Smooth muscle cell (in vitro differentiated cells): ENCODE data around the gene CD58. TPM values are rescaled to one million over a fixed set of nuclear protein-coding genes. Genes with fewer than 3 reads are reported as not detected.

Source experiments
- DNase-seq: peaks from one replicate; lab custom pipeline; 2025; ENCODE audit not compliant: unreplicated experiment; lab: John Stamatoyannopoulos, UW
- H2AFZ ChIP-seq: fragments of 200-600 bp; sonication (generic); 2 replicates; pipeline ENCODE4 v1.6.0; 2016; ENCODE audit warnings: antibody characterized with exemption, low read depth, mild to moderate bottlenecking
- H3F3A ChIP-seq: fragments of 200-600 bp; sonication (generic); 2 replicates; pipeline ENCODE4 v1.6.0; 2017; ENCODE audit warnings: antibody characterized with exemption, low read depth
- H3K27ac ChIP-seq: fragments of 200-600 bp; sonication (generic); 2 replicates; pipeline ENCODE4 v1.5.1; 2016; ENCODE audit warnings: low read depth, mild to moderate bottlenecking
- H3K27me3 ChIP-seq: fragments of 200-600 bp; sonication (generic); 2 replicates; pipeline ENCODE4 v1.6.1; 2016; ENCODE audit warnings: low read depth, mild to moderate bottlenecking
- H3K36me3 ChIP-seq: fragments of 200-600 bp; sonication (generic); 2 replicates; pipeline ENCODE4 v1.5.1; 2016; ENCODE audit warnings: low read depth
- H3K4me1 ChIP-seq: fragments of 200-600 bp; sonication (generic); 2 replicates; pipeline ENCODE4 v1.5.1; 2016; ENCODE audit warnings: low read depth
- H3K4me2 ChIP-seq: fragments of 200-600 bp; sonication (generic); 2 replicates; pipeline ENCODE4 v1.6.0; 2016; ENCODE audit warnings: mild to moderate bottlenecking
- H3K4me3 ChIP-seq: fragments of 200-600 bp; sonication (generic); 2 replicates; pipeline ENCODE4 v1.5.1; 2016; ENCODE audit warnings: mild to moderate bottlenecking
- H3K79me2 ChIP-seq: fragments of 200-600 bp; sonication (generic); 2 replicates; pipeline ENCODE4 v1.6.0; 2016; ENCODE audit warnings: low read depth, mild to moderate bottlenecking
- H3K9ac ChIP-seq: fragments of 200-600 bp; sonication (generic); 2 replicates; pipeline ENCODE4 v1.6.0; 2016; ENCODE audit warnings: low read depth
- H3K9me3 ChIP-seq: fragments of 200-600 bp; sonication (generic); replicated peaks from 2 replicates; pipeline ENCODE4 v1.5.1; 2016; ENCODE audit warnings: low read depth
- H4K20me1 ChIP-seq: fragments of 200-600 bp; sonication (generic); 2 replicates; pipeline ENCODE4 v1.6.0; 2016; ENCODE audit warnings: low read depth
- CTCF ChIP-seq: fragments of 200-600 bp; sonication (generic); IDR thresholded peaks from 2 replicates; pipeline ENCODE4 v1.5.1; 2017; ENCODE audit warnings: borderline replicate concordance, mild to moderate bottlenecking, antibody characterized with exemption; ENCODE audit not compliant: insufficient read depth, poor library complexity, severe bottlenecking
- WGBS: methylation state at CpG from one replicate; pipeline ENCODE4 v1.1.7; 2016; ENCODE audit warnings: low lambda C conversion rate; 5-methylcytosine and 5-hydroxymethylcytosine counted together
- polyA plus RNA-seq: library from polyadenylated mRNA; unstranded; fragments of >200 nt; fragmentation: Nextera tagmentation; extraction: Ambion mirVana; gene quantifications from 2 replicates; pipeline ENCODE4 v1.2.1, GENCODE V29; 2016
- total RNA-seq: library from RNA; depleted of rRNA; stranded (reverse); fragments of >200 nt; gene quantifications from 2 replicates; pipeline ENCODE4 v1.2.3, GENCODE V29; 2014

Gene CD58
- total and polyA plus RNA-seq, 2 experiments from 2014 or later: 33.5 to 43.8 TPM

GRCh38 chr1:116580446-116581322, 9.9 kb upstream of the CD58 start:
- H3K4me2 ChIP-seq: no peak overlapping the region
- no peak overlapping the region for H3K27ac ChIP-seq
- H3K36me3 ChIP-seq: no peaks in the 10 kb centered on the region
- no peaks in the 10 kb centered on the region for H3K4me1 ChIP-seq
- H2AFZ ChIP-seq: no peak overlapping the region
- no peak for TF ChIP-seq CTCF
- 80% methylated on average over 7 of the region's 7 CpGs for whole genome bisulfite sequencing
- H3K9ac ChIP-seq: no peak overlapping the region
- no peak for DNase-seq
- H4K20me1 ChIP-seq: no peaks in the 10 kb centered on the region
- H3K9me3 ChIP-seq: no peaks in the 10 kb centered on the region
- H3K79me2 ChIP-seq: no peaks in the 10 kb centered on the region
- no peaks in the 10 kb centered on the region for H3F3A ChIP-seq
- no peak overlapping the region for H3K4me3 ChIP-seq
- no peaks in the 10 kb centered on the region for H3K27me3 ChIP-seq

GRCh38 chr1:116579259-116579875, 8.5 kb upstream of the CD58 start:
- H3K4me3 ChIP-seq: no peak overlapping the region
- DNase-seq: no peak
- no peak for TF ChIP-seq CTCF
- 87% methylated on average over 21 of the region's 21 CpGs for WGBS
- H3K79me2 ChIP-seq: no peaks in the 10 kb centered on the region
- H3K27ac ChIP-seq: no peak overlapping the region
- no peaks in the 10 kb centered on the region for H3F3A ChIP-seq
- no peaks in the 10 kb centered on the region for H3K36me3 ChIP-seq
- H3K9ac ChIP-seq: no peak overlapping the region
- H3K9me3 ChIP-seq: no peaks in the 10 kb centered on the region
- no peak overlapping the region for H3K4me2 ChIP-seq
- peaks cover 6% of the 10 kb centered on the region for H3K4me1 ChIP-seq
- H3K27me3 ChIP-seq: no peaks in the 10 kb centered on the region
- no peaks in the 10 kb centered on the region for H4K20me1 ChIP-seq
- H2AFZ ChIP-seq: no peak overlapping the region

DNA sequence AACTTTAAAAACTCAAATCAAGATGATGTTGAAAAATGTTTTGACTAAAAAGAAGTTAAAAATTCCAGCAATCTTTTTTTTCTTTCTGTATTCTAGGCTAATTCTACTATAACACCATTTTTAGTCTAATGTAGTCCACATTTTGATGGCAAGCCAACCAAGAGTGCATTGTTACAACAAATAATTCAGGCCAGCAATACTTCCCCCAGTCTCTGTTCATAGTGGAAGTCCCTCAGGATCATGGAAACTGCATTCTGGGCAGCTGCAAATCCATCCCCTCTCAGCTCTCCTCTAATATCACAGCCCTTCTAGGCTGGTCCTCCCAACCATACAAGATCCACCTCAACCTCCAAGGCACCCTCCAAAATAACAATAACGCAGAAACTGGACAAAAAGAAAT, 7.8 kb upstream of the CD58 start:
- no peak for TF ChIP-seq CTCF
- H3K9me3 ChIP-seq: no peaks in the 10 kb centered on the region
- 100% methylated on average over 1 of the region's 1 CpG for WGBS
- H3K4me3 ChIP-seq: no peak overlapping the region
- no peaks in the 10 kb centered on the region for H3K36me3 ChIP-seq
- DNase-seq: no peak
- no peaks in the 10 kb centered on the region for H3K27me3 ChIP-seq
- no peak overlapping the region for H3K9ac ChIP-seq
- H4K20me1 ChIP-seq: no peaks in the 10 kb centered on the region
- H3K27ac ChIP-seq: no peak overlapping the region
- H3F3A ChIP-seq: peaks cover 4% of the 10 kb centered on the region
- H3K4me2 ChIP-seq: no peak overlapping the region
- no peaks in the 10 kb centered on the region for H3K79me2 ChIP-seq
- H3K4me1 ChIP-seq: peaks cover 6% of the 10 kb centered on the region
- H2AFZ ChIP-seq: no peak overlapping the region
